ENCODE data around the gene SRRD.

DNA sequence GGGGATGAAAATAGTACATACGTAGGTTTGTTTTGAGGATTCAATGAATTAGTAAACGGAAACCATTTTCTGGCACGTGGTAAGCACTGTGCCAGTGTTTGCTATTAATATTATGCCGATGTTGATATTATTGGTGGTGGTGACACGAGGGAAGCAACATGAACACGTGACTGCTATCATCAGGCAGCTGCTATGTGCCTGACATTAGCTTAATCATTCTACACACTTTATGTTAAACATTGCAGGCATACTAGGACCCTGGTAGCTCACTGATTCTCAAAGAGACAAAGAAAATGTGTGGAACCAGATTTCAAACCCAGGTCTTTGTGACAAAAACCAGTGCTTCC lies 656 bp downstream of the SRRD start:
- TF ChIP-seq, protein P1, sequence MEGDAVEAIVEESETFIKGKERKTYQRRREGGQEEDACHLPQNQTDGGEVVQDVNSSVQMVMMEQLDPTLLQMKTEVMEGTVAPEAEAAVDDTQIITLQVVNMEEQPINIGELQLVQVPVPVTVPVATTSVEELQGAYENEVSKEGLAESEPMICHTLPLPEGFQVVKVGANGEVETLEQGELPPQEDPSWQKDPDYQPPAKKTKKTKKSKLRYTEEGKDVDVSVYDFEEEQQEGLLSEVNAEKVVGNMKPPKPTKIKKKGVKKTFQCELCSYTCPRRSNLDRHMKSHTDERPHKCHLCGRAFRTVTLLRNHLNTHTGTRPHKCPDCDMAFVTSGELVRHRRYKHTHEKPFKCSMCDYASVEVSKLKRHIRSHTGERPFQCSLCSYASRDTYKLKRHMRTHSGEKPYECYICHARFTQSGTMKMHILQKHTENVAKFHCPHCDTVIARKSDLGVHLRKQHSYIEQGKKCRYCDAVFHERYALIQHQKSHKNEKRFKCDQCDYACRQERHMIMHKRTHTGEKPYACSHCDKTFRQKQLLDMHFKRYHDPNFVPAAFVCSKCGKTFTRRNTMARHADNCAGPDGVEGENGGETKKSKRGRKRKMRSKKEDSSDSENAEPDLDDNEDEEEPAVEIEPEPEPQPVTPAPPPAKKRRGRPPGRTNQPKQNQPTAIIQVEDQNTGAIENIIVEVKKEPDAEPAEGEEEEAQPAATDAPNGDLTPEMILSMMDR (IDR thresholded peaks at IDR 0.05; ENCODE audit: insufficient read depth, low read length, poor library complexity, severe bottlenecking): no peak
- TF ChIP-seq EZH2phosphoT487 (conservative IDR thresholded peaks at IDR 0.05; ENCODE audit: low read length): no peak

Measured in SU-DHL-6 (cell line).